ACC112 (cell line): Measurements from ENCODE around the gene RASA3.

Experiments
- H2AFZ ChIP-seq: fragments of 200-600 bp; sonication (generic); one replicate; pipeline ENCODE4 v1.6.0; 2017; ENCODE audit warnings: antibody characterized with exemption, low read length; ENCODE audit not compliant: unreplicated experiment
- H3K27ac ChIP-seq: fragments of 200-600 bp; sonication (generic); 2 replicates; pipeline ENCODE4 v1.5.1; 2014; ENCODE audit warnings: low read depth, mild to moderate bottlenecking, antibody characterized with exemption, low read length, moderate library complexity
- H3K27me3 ChIP-seq: fragments of 200-600 bp; sonication (generic); 2 replicates; pipeline ENCODE4 v1.6.1; 2014; ENCODE audit warnings: mild to moderate bottlenecking, antibody characterized with exemption, low read length, moderate library complexity, mixed read lengths; ENCODE audit not compliant: insufficient read depth
- H3K36me3 ChIP-seq: fragments of 200-600 bp; sonication (generic); 2 replicates; pipeline ENCODE4 v1.6.1; 2016; ENCODE audit warnings: mild to moderate bottlenecking, antibody characterized with exemption, low read length, moderate library complexity, mixed read lengths; ENCODE audit not compliant: insufficient read depth
- H3K4me1 ChIP-seq: fragments of 200-600 bp; sonication (generic); one replicate; pipeline ENCODE4 v1.6.1; 2016; ENCODE audit warnings: low read length, mixed read lengths; ENCODE audit not compliant: insufficient read depth, unreplicated experiment, control insufficient read depth
- H3K4me3 ChIP-seq: fragments of 200-600 bp; sonication (generic); 2 replicates; pipeline ENCODE4 v1.5.1; 2014; ENCODE audit warnings: mild to moderate bottlenecking, low read depth, low read length
- H3K79me2 ChIP-seq: fragments of 200-600 bp; sonication (generic); one replicate; pipeline ENCODE4 v1.6.0; 2016; ENCODE audit warnings: low read length; ENCODE audit not compliant: control insufficient read depth, unreplicated experiment, insufficient read depth

RASA3 gene

DNA sequence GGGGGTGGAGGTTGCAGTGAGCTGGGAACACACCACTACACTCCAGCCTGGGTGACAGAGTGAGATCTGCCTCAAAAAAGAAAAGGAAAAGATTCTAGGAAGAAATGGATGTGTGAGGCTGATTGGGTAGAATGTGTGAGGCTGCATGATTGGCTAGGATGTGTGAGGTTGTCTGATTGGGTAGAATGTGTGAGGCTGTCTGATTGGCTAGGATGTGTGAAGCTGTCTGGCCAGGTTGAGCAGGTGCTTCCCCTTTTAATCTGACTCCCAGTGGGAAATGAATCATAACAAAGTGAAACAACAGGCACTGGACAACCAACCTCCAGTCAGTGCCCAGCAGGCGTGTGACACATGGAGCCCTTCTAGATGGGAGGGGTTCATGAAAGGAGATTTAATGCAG, 173.2 kb downstream of the RASA3 start:
- Histone ChIP-seq H2AFZ (no peak overlapping the region), H3K27ac (no peak overlapping the region)

DNA sequence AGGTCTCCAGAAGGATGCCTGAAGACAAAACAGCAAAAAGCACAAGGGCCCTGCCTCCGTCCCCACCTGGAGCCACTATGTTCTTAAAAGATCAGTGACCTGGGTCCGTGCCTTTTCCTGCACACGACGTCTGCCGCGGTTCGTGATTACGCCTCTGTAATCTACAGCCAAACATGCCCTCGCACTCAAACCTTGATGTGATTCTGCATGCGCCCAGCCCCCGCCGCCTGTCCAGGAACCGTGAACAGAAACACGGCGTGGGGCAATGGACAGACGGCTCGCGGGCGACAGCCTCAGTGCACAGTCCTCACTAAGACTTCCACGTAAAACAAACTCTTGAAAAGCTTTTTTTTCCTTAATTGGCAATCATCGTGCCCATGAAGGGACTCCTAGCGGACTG, 174.1 kb downstream of the RASA3 start:
- Histone ChIP-seq H3K27me3 (no peaks in the 10 kb centered on the region), H2AFZ (no peak overlapping the region), H3K4me3 (no peak overlapping the region), H3K79me2 (no peaks in the 10 kb centered on the region), H3K27ac (no peak overlapping the region), H3K36me3 (no peaks in the 10 kb centered on the region), H3K4me1 (no peaks in the 10 kb centered on the region)

More for the DNA sequence above, 173.2 kb downstream of the RASA3 start:
- no peaks in the 10 kb centered on the region for H3K79me2 ChIP-seq
- no peaks in the 10 kb centered on the region for H3K27me3 ChIP-seq
- H3K36me3 ChIP-seq, result no peaks in the 10 kb centered on the region
- no peaks in the 10 kb centered on the region for H3K4me1 ChIP-seq
- no peak overlapping the region for H3K4me3 ChIP-seq

- no peaks in the 10 kb centered on the region for H3K27me3 ChIP-seq
- no peak overlapping the region for H2AFZ ChIP-seq
- H3K36me3 ChIP-seq, result no peaks in the 10 kb centered on the region
- no peak overlapping the region for H3K4me3 ChIP-seq
- H3K27ac ChIP-seq, result no peak overlapping the region
- H3K79me2 ChIP-seq, result no peaks in the 10 kb centered on the region
- H3K4me1 ChIP-seq, result no peaks in the 10 kb centered on the region
These were observed 175.9 kb downstream of the RASA3 start for GRCh38 chr13:113956571-113956970.

- Histone ChIP-seq H3K4me3 (no peak overlapping the region), H3K27ac (no peak overlapping the region), H3K27me3 (no peaks in the 10 kb centered on the region), H3K36me3 (no peaks in the 10 kb centered on the region), H3K79me2 (no peaks in the 10 kb centered on the region), H2AFZ (no peak overlapping the region), H3K4me1 (no peaks in the 10 kb centered on the region)
These were observed 176.7 kb downstream of the RASA3 start for GRCh38 chr13:113955691-113956090.

GRCh38 chr13:113955235-113955634, 177.2 kb downstream of the RASA3 start:
- Histone ChIP-seq H2AFZ (no peak overlapping the region), H3K27ac (no peak overlapping the region), H3K4me3 (no peak overlapping the region), H3K27me3 (no peaks in the 10 kb centered on the region), H3K36me3 (no peaks in the 10 kb centered on the region), H3K79me2 (no peaks in the 10 kb centered on the region), H3K4me1 (no peaks in the 10 kb centered on the region)

DNA sequence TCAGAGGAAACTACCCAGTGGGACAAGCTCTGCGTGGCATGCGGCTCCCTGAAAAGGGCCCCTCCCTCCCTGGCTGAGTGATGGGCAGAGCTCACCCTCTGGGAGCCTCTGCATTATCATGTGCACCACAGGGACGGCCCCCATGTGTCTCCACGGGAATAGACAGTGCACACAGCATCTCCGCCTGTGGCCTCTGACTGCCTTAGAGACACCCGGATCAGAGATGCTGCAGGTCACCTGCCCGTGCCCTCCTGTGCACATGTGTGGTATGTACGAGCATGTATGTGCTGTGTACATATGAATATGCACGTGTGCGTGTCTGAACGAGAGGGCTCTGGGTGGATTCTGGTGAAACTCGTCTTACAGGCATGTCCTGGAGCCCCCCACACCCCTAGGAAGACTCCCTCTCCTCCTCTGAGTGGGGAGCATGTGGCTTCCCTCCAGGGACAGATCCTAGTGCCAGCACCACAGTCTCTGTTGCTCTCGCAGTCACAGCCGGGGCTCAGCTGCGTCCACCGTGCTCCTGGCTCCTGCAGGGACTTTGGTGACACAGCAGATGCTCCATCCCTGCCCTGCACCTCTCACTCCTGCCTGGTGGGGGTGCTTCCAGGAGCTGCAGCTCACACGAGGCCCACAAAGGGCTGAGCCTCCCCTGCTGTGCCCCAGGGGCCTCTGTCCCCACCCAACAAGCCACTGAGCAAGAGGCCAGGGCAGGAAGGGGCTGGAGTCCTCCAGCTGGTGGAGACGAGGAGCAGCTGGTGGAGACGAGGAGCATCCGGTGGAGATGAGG, 178.2 kb downstream of the RASA3 start:
- Histone ChIP-seq H3K27ac (no peak overlapping the region), H3K27me3 (no peaks in the 10 kb centered on the region), H3K36me3 (no peaks in the 10 kb centered on the region), H3K79me2 (no peaks in the 10 kb centered on the region), H3K4me3 (no peak overlapping the region), H2AFZ (no peak overlapping the region), H3K4me1 (no peaks in the 10 kb centered on the region)

- Histone ChIP-seq H3K79me2 (no peaks in the 10 kb centered on the region), H2AFZ (no peak overlapping the region), H3K36me3 (no peaks in the 10 kb centered on the region), H3K27me3 (no peaks in the 10 kb centered on the region), H3K4me3 (no peak overlapping the region), H3K27ac (no peak overlapping the region), H3K4me1 (no peaks in the 10 kb centered on the region)
These were observed 178.9 kb downstream of the RASA3 start for GRCh38 chr13:113953561-113953960.

DNA sequence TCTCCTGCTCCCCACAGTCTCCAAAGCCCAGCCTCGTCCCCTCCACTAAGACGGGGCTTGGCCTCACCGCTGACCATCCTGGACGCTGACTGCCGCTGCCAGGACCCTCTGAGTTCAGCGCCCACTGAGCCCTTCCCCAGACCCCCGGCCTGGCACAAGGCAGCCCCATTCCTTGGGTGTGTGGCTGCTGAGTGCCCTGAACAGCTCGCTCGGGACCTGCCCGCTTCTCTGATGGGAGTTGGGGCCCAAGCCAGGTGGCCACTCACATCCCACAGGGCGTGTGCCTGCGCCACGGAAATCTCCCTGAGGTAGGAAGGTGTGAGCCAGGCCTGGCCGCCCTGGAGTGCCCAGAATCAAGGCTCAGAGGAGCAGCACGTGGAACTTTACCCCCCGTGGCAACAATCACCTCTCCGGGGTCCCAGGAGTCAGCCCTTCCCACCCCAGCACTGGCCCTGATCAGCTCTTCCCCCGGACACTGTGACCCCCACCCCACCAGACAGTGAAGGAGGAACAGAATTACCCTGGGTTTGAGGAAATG, 179.4 kb downstream of the RASA3 start:
- Histone ChIP-seq H3K4me1 (no peaks in the 10 kb centered on the region), H3K27me3 (no peaks in the 10 kb centered on the region), H3K79me2 (no peaks in the 10 kb centered on the region), H3K4me3 (no peak overlapping the region), H3K27ac (no peak overlapping the region), H2AFZ (no peak overlapping the region), H3K36me3 (no peaks in the 10 kb centered on the region)

DNA sequence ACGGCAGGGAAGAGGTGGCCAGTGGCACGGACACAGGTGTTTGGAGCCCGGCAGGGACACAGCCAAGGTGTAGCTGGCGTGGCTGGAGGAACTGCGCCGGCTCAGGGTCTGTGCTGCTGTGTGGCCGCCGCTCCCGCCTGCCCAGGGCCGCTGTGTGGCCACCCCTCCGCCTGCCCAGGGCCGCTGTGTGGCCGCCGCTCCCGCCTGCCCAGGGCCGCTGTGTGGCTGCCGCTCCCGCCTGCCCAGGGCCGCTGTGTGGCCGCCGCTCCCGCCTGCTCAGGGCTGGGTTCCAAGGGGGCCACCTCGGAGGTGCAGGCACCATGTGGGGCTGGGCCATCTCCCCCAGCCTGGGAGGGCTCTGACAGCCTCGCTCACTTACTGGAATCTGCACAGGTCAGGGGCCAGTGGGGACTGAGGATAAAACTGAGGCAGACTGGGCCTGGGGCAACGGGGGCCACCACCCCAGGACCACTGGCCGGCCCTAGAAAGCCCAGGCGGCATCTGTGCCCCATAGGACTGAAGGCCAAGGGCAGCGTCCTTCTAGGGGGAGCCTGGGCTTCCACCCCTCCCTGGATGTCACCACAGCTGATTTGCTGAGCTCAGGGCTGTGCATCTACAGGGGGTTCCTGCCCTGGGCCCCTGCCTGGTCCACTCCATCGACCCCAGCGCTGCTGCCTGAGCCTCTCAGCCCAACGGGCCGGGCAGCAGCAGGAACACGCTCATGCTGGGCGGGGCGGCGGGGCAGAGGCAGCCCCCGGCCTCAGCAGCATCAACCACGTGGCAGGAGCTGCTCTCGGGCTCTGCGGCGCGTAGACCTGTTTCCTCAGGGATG, 180.1 kb downstream of the RASA3 start:
- Histone ChIP-seq H3K27ac (no peak overlapping the region), H3K36me3 (no peaks in the 10 kb centered on the region)

GRCh38 chr13:113951246-113951999, 181.0 kb downstream of the RASA3 start:
- no peak overlapping the region for H2AFZ ChIP-seq
- no peak overlapping the region for H3K27ac ChIP-seq
- H3K4me3 ChIP-seq, result no peak overlapping the region

More for the DNA sequence above, 180.1 kb downstream of the RASA3 start:
- Histone ChIP-seq H3K27me3 (no peaks in the 10 kb centered on the region), H3K4me3 (no peak overlapping the region), H3K4me1 (no peaks in the 10 kb centered on the region), H2AFZ (no peak overlapping the region), H3K79me2 (no peaks in the 10 kb centered on the region)

More at GRCh38 chr13:113951246-113951999, 181.0 kb downstream of the RASA3 start:
- no peaks in the 10 kb centered on the region for H3K79me2 ChIP-seq
- H3K36me3 ChIP-seq, result no peaks in the 10 kb centered on the region
- H3K27me3 ChIP-seq, result no peaks in the 10 kb centered on the region
- no peaks in the 10 kb centered on the region for H3K4me1 ChIP-seq
